GM19438 (cell line): ENCODE results near the gene C5orf63.
"Not testable (repeated sequence)": the region's sequence is repeated elsewhere in the genome, so short reads cannot be mapped to it uniquely, and the experiment has no call there.

ENCODE experiments used
- ATAC-seq: cut with Tn5 transposase; IDR thresholded peaks from one replicate; pipeline ENCODE4 v1.9.1; 2021; ENCODE audit warnings: low read depth; ENCODE audit not compliant: unreplicated experiment

The C5orf63 gene

DNA sequence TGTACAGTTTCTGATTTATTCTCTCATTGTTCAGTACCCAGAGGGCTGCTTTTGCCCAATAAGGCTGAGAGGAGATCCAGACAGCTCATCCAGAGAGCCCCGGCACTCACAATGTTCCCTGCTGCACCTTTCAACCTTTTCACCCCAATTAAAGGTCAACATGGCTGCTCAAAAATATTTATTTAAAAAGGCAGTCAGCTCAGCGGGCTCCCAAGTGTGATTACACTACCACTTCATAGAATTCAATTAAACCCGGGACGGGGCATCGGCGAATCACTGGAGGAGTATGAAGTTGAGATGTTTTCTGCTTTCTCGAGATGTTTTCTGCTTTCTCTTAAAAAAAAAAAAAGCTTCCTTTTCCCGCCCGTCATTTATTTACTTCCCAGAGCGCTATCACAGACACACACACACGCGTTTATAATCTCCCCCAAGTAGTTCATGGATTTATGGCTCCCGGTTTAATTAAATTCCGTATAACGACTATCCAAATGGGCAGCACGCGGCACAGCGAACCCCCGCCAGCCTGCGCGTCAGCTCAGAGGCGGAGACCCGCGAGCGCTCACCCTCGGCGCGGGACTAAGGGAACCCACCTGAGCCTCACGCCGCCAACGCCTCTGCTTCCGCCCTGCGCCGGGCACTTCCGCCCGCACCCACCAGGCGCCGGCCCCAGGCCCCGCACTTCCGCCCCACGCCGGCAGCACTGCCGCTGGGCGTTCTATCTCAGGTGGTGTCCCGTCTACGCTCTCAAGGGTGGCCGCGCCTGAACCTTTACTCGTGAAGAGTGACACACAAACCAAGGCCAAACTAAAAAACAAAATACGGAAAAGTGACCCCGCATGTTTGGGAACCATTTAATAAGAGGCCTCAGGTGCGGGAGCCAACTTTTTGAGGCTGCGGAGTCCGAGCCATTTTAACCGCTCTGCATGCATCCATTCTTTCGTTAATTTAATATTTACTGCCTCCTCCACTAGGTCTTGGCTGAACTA, at the start of gene C5orf63:
TSS of gene C5orf63 (minus strand) at position 642 of the 986 bp plus-strand sequence. CDS start 14,507 bp downstream, outside the sequence.
- ATAC-seq, result peak; percentile 99

GRCh38 chr5:127112347-127112864, 39.1 kb upstream of the C5orf63 start:
- ATAC-seq, result no peak

DNA sequence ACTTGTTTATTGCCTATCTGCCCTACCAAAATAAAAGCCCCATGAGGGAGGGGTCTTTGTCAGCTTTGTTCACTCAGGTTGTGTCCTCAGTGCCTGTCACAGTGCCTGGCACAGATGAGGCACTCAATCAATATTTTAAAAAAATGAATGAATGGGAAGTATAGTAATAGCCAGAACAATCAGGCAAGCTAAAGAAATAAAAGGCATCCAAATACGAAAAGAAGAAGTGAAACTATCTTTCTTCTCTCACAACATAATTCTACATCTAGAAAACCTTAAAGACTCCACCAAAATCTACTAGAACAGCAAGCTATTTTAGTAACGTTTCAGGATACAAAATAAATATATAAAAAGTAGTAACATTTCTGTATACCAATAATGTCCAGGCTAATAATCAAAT, 37.8 kb upstream of the C5orf63 start:
- ATAC-seq, result no peak

GRCh38 chr5:127108624-127109260, 35.4 kb upstream of the C5orf63 start:
- ATAC-seq, result not testable (repeated sequence)

DNA sequence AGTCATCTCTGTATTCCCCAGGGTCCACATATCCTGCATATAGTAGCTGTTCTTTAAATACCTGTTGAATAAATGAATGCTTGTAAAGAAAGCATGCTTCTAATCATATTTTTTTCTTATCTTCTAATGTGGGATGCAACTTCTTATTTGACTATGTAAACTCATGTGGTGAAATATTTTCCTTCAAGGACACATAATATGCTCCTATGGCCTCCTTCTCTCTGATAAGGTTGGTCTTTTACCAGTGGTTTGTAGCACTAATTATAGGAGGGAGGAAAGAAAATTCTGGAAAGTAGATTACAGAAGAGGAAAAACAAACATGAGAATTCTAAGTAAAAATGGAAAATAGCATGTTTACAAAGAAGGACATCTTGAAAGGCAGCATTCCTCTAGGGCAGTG, 28.6 kb upstream of the C5orf63 start:
- no peak for ATAC-seq

DNA sequence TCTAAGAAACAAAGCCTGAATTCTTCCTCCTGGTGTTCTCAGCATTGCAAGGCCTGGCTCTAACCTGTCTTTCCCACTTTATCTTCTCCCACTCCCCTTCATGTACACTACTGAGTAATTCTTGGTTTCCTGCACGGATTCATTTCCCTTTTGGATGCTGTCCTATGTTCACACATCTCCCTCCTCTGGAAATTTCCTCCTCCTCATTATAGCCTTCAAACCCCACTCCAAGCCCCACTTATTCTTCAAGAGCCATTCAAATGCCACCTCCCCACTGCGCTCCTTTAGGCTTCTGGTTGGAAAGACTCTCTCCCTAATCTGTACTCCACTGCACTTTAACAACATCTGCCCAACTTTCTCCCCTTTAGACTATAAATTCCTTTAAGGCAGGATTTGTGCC, 28.2 kb upstream of the C5orf63 start:
- no peak for ATAC-seq

- ATAC-seq, result no peak
These were observed 24.9 kb upstream of the C5orf63 start for GRCh38 chr5:127098241-127098640.

DNA sequence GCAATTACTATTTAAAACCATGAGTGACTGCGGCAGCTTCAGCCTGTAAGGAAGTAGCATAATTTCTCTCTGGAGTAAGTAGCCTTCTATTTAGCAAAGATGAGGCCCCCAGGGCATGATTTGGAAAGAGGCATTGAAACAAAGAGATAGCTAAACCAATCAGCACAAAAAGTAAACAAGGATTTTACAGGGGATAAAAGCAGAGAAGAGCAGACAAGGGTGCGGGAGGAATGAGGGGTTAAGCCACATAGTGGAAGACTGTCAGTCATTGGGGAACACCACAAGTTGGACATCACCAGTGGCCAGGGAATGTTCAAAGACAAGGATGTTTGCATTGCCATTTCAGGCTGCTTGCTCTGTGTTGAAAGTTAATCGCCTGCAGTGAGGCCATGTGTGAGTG, 24.0 kb upstream of the C5orf63 start:
- no peak for ATAC-seq

GRCh38 chr5:127096328-127096993, 23.2 kb upstream of the C5orf63 start:
- no peak for ATAC-seq

DNA sequence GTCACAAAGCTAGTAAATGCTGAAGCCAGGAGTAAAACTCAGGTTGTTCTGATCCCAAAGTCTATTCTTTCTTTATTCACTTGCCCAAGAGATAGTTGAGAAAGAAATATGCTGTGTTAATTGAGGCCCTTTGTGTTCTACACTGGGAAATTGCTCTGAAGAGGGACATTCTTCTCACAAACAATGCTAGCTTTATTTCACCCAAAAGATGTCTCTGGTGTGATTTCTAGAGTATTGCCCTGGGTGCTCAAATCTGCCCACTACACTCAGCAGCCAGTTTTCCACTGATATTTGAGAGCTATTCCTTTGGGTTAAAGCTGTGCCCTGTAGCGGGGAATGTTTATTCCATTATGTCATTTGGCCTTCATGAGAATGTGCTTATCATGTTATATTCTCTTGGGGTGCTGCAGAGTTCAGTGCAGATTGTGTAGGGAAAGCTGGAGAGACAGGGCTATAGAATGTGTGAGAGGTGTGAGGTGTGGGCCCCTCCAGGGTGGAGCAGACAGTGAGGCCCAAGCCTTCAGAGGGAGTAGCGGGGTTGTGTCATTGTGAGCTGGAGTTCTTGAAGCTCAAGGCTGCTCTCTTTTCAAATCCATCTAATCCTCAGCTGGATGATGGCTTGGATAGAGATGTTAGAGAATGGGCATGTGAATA, 21.0 kb upstream of the C5orf63 start:
- ATAC-seq, result no peak

- no peak for ATAC-seq
These were observed 19.4 kb upstream of the C5orf63 start for GRCh38 chr5:127092690-127093089.

DNA sequence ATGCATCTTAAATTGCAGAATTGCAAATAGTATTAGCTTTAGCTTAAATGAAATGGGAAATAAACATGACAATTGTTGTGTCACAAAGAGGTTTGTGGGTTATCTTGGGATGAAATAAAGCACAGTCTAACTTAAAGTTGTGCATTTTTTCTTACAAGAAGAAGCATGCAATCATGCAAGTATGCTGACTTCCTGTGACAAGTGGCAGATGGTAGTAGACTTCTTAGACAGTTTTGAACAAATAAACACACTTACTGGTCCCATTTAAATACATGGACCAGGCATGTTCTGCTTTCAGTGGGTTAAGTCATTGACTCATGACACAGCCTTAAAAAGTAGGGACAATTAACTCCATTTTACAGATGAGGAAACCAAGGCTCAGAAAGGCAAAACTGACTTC, 15.9 kb upstream of the C5orf63 start:
- ATAC-seq, result no peak

DNA sequence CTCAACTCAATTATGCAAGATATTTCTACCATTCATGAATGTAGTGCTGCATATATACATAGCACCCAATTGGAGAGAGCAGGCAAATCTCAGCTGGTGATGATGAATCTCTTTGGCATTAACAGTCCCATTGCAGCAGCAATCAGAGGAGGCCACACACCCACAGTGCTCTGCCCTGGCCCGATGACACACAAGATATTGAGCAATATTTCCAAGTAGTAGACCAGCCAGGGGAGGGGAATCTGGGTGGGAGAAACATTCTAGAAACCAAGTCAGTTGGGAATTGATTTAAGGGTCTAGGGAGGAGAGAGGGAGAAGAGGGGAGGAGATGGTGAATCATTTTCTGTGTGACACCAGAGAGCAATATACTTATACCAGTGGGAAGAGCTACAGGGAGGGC, 14.9 kb upstream of the C5orf63 start:
- no peak for ATAC-seq

- ATAC-seq, result no peak
These were observed 13.3 kb upstream of the C5orf63 start for GRCh38 chr5:127086589-127086988.

GRCh38 chr5:127085796-127086195, 12.5 kb upstream of the C5orf63 start:
- ATAC-seq, result no peak

GRCh38 chr5:127085371-127085770, 12.1 kb upstream of the C5orf63 start:
- no peak for ATAC-seq

GRCh38 chr5:127084656-127085055, 11.4 kb upstream of the C5orf63 start:
- no peak for ATAC-seq

DNA sequence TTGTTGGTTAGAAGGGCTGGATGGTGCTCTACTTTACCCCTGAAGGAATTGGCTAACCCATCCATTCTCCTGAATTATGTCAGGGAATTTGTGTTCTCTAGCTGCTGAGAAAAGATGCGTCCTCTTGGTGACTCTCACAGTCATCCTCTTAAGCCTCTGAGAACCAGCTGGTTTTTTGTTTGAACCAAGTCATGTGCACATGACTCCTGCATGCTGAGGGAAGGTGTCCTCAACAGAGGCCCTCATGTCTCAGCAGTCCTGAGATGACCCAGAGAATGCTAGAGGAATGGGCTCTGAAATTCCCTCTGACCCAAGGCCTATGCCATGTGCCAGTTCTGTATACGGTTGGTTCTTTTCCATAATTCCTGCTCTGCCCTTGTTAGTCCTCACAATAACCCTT, 10.4 kb upstream of the C5orf63 start:
- no peak for ATAC-seq

GRCh38 chr5:127079994-127080491, 6.7 kb upstream of the C5orf63 start:
- ATAC-seq, result no peak

GRCh38 chr5:127077366-127077765, 4.1 kb upstream of the C5orf63 start:
- ATAC-seq, result no peak
